RPMI8226 (cell line): ENCODE results near the gene CKAP4.

Experiments
- DNase-seq: peaks from one replicate; pipeline ENCODE4 v3.0.0-alpha.2; 2015

CKAP4 gene

DNA sequence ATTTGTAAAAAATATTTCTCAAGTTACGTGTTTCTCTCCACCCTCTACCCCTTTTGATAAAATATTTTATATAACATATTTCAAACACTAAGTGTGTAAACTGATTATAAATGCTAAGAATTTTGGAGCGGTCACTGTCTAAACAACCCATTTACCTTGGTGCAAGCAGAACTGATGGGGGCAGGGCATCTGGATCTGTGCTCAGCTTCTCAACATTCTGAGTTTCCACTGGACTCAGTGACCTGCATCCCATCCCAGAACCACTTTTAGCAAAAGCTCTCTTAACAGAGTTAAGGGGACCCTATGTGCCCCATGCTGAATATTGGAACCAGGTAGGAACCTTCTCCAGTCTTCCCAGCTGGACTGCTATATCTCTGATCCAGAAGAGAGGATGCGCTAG, 53.5 kb downstream of the CKAP4 start:
- no peak for DNase-seq

DNA sequence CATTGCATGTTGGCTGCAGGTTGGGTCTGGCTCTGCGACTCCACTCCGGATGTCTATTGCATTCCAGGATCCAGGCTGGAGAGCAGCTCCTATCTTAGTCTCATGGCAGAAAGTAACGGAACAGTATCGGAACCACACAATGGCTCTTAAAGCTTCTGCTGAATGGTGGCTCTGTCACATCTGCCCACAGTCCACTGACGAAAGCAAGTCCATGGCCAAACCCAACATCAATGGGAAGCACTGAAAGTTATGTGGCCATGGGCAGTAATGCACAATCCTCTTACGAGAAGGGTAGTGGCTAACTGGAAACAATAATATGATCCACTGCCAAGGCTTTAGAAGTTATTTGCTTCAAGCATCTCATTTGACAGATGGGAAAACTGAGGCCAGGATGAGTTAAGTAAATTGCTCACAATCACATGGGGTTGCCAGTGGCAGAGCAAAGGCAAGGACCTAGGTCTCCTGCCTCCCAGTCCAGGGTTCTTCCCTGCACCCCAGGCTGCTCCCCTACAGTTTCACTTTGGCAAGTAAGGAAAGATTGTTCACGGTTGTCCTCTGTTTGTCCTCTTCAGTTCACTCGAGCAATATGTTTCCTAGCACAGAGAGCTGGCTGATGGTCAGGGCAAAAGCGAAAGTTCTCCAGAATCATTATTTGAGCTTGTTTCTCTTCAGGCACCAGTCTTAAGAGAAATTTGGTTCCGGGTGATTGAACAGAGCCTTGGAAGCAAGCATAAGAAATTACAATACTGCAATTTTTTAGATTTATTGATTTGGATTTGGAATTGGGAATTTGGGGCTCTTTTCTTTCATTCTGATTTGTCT, 54.2 kb downstream of the CKAP4 start:
- no peak for DNase-seq

DNA sequence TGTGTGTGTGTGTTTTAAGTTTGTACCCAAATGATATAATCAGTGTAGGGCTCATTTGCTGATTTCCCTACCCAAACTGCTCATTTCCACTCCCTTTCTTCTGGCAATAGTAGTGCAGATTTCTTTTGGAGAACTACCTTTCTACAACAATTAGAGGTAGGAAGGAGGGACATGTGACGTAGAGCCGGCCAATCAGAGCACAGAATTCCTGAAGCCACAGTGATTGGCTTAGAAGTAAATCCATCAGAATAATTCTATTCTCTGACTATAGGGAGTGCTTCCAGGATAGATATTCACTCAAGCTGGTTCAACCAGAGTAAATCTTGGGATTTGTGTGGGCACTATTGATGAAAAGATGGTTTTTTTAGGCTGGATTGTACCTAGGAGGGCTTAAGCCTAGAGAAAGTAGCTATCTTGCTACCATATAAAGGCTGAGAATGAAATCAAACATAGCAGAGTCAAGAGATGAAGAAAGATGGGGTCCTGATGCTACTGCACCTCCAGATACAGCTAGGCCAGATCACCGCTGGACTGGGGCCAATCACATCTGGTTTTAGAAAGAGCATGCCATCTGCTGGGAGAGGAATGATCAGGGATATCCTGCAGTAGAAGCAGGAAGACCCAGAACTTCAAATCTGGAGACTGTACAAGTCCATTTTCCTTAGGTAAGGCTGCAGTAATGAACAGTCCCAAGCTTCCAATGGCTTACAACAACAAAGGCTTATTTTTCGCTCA, 55.0 kb downstream of the CKAP4 start:
- DNase-seq: no peak

DNA sequence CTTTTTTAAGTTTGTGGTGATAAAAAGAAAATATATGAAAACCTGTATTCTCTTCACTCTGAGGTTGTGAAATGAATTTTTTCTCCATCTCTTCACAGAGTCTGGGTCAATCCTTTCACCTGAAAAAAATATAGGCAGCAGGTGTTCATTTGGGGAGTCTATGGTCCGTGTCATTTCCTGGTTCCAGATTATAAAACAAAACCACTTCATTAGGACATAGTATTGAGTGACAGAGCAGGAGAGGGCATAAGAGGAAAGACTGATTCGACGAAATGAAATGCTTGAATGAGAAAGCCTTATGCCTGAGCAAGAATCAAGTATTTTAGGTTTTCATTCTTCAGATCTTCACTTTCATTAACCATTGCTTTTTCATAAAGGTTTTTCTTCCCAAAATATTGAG, 57.2 kb downstream of the CKAP4 start:
- DNase-seq: no peak

DNA sequence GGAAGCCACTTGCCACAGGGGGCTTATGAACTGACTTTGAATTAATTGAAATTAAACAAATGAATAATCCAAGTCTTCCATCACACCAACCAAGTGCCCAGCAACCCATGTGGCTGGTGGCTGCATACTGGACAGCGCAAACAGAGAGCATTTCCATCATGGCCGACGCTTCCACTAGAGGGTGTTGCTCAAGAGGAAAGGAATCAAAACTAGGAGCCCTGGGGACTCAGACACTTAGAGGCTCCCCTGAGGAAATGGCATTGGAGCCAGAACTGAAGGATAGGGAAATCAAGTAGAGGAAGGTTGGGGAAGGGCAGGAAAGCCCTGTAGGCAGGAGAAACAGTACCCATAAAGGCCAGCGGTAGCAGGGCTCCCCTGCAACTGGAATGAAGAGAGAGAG, 58.5 kb downstream of the CKAP4 start:
- DNase-seq: no peak

DNA sequence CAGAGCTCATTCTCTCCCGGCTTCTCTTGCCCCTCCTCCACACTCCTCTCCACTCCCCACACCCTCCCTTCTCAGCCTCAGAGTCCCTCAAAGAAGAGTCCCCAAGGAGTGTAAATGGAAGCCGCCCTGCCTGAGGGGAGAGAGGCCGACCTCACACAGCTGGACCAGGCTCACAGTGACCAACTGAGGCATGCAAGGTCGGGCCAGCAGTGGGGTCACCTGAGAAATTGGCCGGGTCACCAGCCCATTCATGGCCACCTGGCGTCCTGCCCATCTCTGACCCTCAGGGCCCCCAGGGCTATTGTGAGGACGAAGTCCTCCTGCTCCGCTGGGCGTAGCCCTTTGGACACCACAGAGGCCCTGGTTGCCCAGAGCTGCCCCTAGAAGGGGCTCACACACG, 59.6 kb downstream of the CKAP4 start:
- DNase-seq: no peak
